Activated CD8-positive, alpha-beta T cell treated with anti-CD3 and anti-CD28 coated beads, Interleukin-2, amount 10 ng/mL, durations not matched to agents 7 days and 5 days (primary cell): ENCODE data around the gene CAPN14. TPM values are rescaled to one million over a fixed set of nuclear protein-coding genes. Genes with fewer than 3 reads are reported as not detected.
A peak's percentile ranks its signal among the peaks of the same experiment; 100 is the strongest.

Experiments used
- ATAC-seq: fragments of 150-1000 bp; cut with Tn5 transposase; one replicate; pipeline ENCODE4 v1.10.0; 2021; ENCODE audit warnings: moderate library complexity
- CTCF ChIA-PET: fragments of 350-600 bp; sonication (Branson Sonifier 250); formaldehyde crosslinking; loops from one replicate; lab custom pipeline; 2021; ENCODE audit warnings: antibody characterized with exemption; lab: Charles Lee
- POLR2A ChIA-PET: fragments of 350-600 bp; sonication (Branson Sonifier 250); formaldehyde crosslinking; loops from one replicate; lab custom pipeline; 2021; ENCODE audit warnings: antibody characterized with exemption; lab: Charles Lee
- DNase-seq: peaks from one replicate; pipeline ENCODE4 v3.0.0-alpha.2; 2020
- H3K27ac Mint-ChIP-seq: one replicate; pipeline ENCODE4 v1.8.0; 2021; ENCODE audit warnings: mild to moderate bottlenecking, mixed read lengths
- H3K27me3 Mint-ChIP-seq: one replicate; pipeline ENCODE4 v1.8.0; 2021; ENCODE audit warnings: low read depth, mixed read lengths
- H3K36me3 Mint-ChIP-seq: one replicate; pipeline ENCODE4 v1.8.0; 2021; ENCODE audit warnings: low read depth, mixed read lengths
- H3K4me1 Mint-ChIP-seq: one replicate; pipeline ENCODE4 v1.8.0; 2021; ENCODE audit warnings: low read depth, mixed read lengths
- H3K4me3 Mint-ChIP-seq: one replicate; pipeline ENCODE4 v1.8.0; 2021; ENCODE audit warnings: mild to moderate bottlenecking, mixed read lengths
- H3K9me3 Mint-ChIP-seq: one replicate; pipeline ENCODE4 v1.8.0; 2022; ENCODE audit warnings: mixed read lengths; ENCODE audit not compliant: insufficient read depth
- total RNA-seq, 2 experiments: library from RNA; stranded (reverse); gene quantifications; one replicate each; pipeline ENCODE4 v1.2.3, GENCODE V29; 2021

The CAPN14 gene
- total RNA-seq, 2 experiments from 2014 or later: not detected

DNA sequence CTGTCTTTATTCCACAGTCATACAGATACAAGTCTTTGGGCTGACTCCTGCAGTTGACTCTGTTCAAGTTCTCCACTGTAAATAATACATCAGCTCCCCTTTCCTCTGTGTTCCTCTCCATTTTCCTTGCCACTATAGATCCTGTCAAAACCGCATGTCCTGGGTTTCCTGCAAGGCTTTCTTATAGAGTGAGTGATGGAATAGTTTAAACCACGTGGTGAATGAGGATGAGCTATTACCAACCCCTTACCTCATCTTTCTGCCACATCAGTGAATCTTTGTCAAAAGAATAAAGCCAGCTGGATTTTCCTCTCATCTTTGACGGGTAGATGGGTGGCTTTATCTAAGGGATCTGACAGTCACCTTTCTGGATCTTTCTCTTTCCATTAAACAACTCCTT is 75.2 kb downstream of the CAPN14 start:
- no peak overlapping the region for H3K4me3 Mint-ChIP-seq
- CTCF ChIA-PET: interaction anchor here (1.2 kb wide), 1 partner anchor 15 kb away, joined by 4 read pairs; no protein-coding TSS in a partner anchor
- ATAC-seq (no peak), DNase-seq (no peak)
- H3K4me1 Mint-ChIP-seq: peaks cover 5% of the 10 kb centered on the region
- no peaks in the 10 kb centered on the region for H3K9me3 Mint-ChIP-seq
- H3K27me3 Mint-ChIP-seq: peaks cover 28% of the 10 kb centered on the region
- H3K27ac Mint-ChIP-seq: no peak overlapping the region
- no peaks in the 10 kb centered on the region for H3K36me3 Mint-ChIP-seq
- POLR2A ChIA-PET: no interaction called here

DNA sequence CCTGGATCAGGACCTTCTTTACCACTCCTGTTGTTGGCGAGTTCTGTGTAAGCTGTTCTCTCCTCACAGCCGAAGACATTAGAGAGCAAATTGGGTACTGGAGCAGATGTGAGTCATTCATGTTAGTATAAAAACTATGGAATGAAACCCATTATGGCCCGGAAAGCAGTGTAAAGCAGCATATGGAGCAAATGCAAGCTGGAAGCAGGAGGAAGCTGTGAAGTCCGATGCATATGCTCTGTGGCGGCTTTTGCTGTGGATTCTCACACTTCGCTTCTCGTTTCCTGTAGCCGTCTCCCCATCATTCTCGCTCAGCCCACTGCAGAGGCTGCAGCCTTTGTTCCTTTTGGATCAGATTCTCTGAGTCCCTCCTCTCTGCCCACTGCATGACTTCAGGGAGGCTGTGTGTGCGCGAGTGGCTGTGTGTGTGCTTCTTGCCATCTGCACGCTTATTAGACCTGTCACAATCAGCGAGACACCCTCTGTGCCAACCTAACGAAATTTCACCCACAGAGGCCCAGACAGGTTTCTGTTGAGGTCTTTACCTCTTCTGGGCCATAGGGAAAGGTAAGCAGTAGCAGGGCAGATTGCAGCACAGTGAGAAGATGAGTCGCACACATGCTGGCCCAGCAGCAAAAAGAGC is 75.8 kb downstream of the CAPN14 start:
- CTCF ChIA-PET: interaction anchor here (0.6 to 1.2 kb wide), 3 partner anchors 15 to 191 kb away, joined by 3 to 7 read pairs (median 4); no protein-coding TSS in a partner anchor
- no peak for DNase-seq
- H3K4me3 Mint-ChIP-seq: no peak overlapping the region
- no peaks in the 10 kb centered on the region for H3K9me3 Mint-ChIP-seq
- H3K27ac Mint-ChIP-seq: no peak overlapping the region
- peaks cover 33% of the 10 kb centered on the region for H3K27me3 Mint-ChIP-seq
- H3K36me3 Mint-ChIP-seq: no peaks in the 10 kb centered on the region
- peaks cover 10% of the 10 kb centered on the region for H3K4me1 Mint-ChIP-seq
- ATAC-seq: no peak
- POLR2A ChIA-PET: no interaction called here

DNA sequence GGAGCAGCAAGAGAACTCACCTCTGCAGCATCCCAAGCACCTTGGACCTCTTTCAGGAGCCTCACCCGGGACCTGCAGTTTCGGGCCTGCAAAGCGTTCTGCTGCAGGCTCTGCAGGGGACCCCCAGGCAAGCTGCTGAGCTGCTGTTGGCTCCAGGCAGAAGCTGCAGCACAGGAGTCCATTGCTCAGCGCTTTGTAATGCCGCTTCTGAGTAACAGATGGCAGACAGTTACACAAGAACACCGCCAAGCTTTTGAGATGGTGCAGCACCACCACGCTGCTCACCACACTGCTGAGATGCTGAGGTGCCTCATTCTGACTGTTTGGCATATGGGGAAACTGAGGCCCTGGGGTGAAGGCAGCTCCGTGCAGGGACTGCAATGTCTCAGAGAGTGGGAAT is 77.2 kb downstream of the CAPN14 start:
- H3K27me3 Mint-ChIP-seq: peaks cover 44% of the 10 kb centered on the region
- ChIA-PET POLR2A (no interaction called here), CTCF (interaction anchor here (0.7 to 0.9 kb wide), 2 partner anchors 195 to 428 kb away, joined by 3 read pairs; no protein-coding TSS in a partner anchor)
- H3K4me3 Mint-ChIP-seq: no peak overlapping the region
- no peaks in the 10 kb centered on the region for H3K36me3 Mint-ChIP-seq
- no peak for DNase-seq
- H3K9me3 Mint-ChIP-seq: no peaks in the 10 kb centered on the region
- no peak overlapping the region for H3K27ac Mint-ChIP-seq
- peaks cover 10% of the 10 kb centered on the region for H3K4me1 Mint-ChIP-seq
- no peak for ATAC-seq

DNA sequence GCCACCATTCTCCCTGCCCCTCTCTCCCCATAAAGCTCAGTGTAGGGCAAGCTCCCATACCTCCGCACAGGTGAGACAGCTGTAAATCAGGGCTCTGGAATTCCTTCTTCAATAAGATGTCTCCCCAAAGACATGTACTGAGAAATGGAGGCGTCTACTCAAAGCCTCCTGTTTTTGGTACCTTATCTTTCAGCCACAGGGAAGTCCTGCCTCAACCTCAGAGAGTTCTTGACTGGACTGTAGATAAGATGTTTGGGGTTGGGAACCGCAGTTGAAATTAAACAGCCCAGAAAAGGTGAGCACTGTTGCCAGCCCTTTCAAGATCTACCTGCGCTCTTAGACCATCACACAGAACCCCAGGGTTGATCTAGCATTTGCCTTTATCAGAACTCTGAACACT is 77.6 kb downstream of the CAPN14 start:
- H3K9me3 Mint-ChIP-seq: no peaks in the 10 kb centered on the region
- H3K4me3 Mint-ChIP-seq: no peak overlapping the region
- peaks cover 10% of the 10 kb centered on the region for H3K4me1 Mint-ChIP-seq
- H3K27me3 Mint-ChIP-seq: peaks cover 49% of the 10 kb centered on the region
- ChIA-PET CTCF (interaction anchor here (2.1 kb wide), 1 partner anchor 30 kb away, joined by 8 read pairs; no protein-coding TSS in a partner anchor), POLR2A (no interaction called here)
- DNase-seq (no peak), ATAC-seq (no peak)
- H3K36me3 Mint-ChIP-seq: no peaks in the 10 kb centered on the region
- no peak overlapping the region for H3K27ac Mint-ChIP-seq

DNA sequence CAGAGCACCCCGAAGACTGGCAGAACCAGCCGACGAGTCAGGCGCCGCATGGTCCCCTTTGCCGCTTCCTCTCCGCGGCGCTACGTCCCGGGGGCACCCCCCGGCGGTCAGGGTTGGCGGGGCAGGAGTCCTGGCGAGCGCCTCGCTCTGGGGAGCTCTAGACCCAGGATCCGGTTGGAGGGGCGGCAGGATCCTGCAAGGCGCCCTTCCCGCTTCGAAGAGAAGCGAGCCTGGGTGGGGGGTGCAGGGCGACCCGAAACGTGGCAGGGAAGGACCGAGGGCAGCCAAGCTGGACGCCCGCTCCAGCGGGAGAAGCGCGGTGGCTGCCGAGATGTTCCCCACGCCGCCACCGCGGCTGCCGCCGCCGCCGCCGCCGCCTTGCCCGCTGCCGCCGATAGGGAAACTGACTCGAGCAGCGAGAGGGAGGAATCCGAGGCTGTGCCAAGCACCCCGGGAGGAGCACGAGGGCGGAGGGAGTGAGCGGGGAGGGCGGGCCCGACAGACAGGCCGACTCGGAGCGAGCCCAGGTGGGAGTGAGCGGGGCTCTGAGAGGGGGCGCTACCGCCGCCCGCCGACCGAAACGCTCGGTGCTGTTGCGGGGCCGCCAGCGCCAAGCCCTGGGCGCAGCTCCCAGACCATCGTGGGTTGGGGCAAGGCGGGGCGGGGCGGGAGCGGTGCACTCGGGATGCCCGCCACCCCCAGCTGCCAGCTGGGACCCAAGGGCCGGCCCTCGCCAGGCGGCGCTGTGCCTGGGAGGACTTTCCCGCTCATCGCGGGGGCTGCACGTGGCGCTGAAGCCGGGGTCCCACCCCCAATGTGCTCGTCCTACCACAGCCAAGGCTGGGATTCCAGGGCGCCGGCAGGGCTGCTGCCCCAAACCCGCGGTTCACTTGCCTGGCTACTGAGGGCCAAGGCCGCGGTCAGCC is 79.0 kb downstream of the CAPN14 start, which contains the start of gene GALNT14:
Gene GALNT14 (minus strand): TSS at position 404 of the 926 bp plus-strand sequence. CDS start 354 bp downstream, at position 50.
- POLR2A ChIA-PET: no interaction called here

DNA sequence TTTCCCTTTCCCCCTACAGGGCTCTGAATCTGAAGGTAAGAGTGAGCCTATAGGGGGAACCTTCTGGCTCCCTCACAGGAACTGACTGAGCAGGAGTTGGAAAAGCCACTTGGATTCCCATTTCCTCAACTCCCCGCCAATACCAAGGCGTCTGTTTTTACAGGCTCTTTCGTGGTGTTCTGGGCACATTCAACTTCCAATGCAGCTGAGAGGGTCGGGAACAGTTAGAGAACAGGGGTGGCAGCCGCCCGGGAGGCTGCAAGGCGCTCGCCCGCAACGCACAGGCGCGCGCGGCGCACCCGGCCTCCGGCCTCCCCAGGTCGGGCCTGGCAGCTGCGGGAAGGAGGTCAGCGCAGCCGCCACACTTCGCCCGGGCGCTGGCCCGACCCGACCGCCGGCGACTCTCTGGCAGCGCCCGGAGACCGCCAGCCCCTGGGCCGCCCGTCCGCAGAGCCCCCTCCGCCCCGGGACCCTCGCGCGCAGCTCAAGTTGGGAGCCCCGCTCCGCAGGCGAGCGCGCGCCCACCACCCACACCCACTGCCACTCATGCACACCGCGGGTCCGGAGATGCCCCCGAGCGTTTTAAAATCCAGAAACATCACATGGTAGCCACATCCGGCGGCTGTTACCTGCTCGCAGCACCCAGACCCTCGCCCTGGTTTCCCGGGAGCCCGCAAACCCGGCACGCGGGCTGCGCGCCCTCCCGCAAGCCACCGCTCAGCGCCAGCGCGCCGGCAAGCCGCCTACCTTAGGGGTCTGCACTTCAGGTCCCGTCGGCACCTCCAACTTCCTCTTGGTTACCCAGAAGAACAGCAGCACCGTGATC is 79.9 kb downstream of the CAPN14 start:
- Mint-ChIP-seq H3K4me3 (peak overlapping the region; percentile 58), H3K4me1 (peaks cover 10% of the 10 kb centered on the region), H3K9me3 (no peaks in the 10 kb centered on the region), H3K27ac (no peak overlapping the region), H3K27me3 (peaks cover 48% of the 10 kb centered on the region), H3K36me3 (no peaks in the 10 kb centered on the region)
- DNase-seq (peak; percentile 24), ATAC-seq (peak; percentile 47)
- ChIA-PET POLR2A (no interaction called here), CTCF (interaction anchor here (0.8 to 2.1 kb wide), 5 partner anchors 12 to 426 kb away, joined by 3 to 8 read pairs (median 4); no protein-coding TSS in a partner anchor)

More for the DNA sequence above, 79.0 kb downstream of the CAPN14 start, which contains the start of gene GALNT14:
- DNase-seq: peak; percentile 52
- H3K36me3 Mint-ChIP-seq: no peaks in the 10 kb centered on the region
- peaks cover 50% of the 10 kb centered on the region for H3K27me3 Mint-ChIP-seq
- H3K27ac Mint-ChIP-seq: no peak within 1 kb of the TSS
- H3K4me3 Mint-ChIP-seq: peak within 1 kb of the TSS; percentile 58
- H3K4me1 Mint-ChIP-seq: peaks cover 10% of the 10 kb centered on the region
- H3K9me3 Mint-ChIP-seq: no peaks in the 10 kb centered on the region
- CTCF ChIA-PET: interaction anchor here (0.8 to 2.1 kb wide), 5 partner anchors 12 to 427 kb away, joined by 3 to 8 read pairs (median 4); no protein-coding TSS in a partner anchor
- ATAC-seq: peak; percentile 78

DNA sequence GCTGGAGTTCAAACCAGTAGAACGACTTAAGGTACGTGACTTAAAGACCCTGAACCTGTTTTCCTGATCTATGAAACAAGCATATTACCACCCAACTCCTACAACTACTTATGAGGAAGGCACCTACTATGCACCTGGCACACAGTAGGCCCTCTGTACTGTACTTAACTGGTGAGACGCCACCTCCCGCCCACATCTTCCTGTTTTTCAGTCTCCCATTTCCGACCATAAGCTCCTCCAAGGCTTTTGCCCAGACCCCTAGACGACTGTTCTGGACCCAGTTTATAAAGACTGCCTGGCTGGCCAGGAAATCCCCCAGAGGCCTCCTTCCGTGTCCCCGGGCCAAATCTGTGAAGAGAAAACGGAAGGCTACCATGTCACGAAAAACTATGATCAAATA is 80.6 kb downstream of the CAPN14 start:
- ChIA-PET CTCF (no interaction called here), POLR2A (no interaction called here)
- no peaks in the 10 kb centered on the region for H3K9me3 Mint-ChIP-seq
- ATAC-seq: no peak
- peaks cover 45% of the 10 kb centered on the region for H3K27me3 Mint-ChIP-seq
- H3K4me1 Mint-ChIP-seq: peaks cover 10% of the 10 kb centered on the region
- H3K36me3 Mint-ChIP-seq: no peaks in the 10 kb centered on the region
- no peak overlapping the region for H3K27ac Mint-ChIP-seq
- no peak for DNase-seq
- no peak overlapping the region for H3K4me3 Mint-ChIP-seq

DNA sequence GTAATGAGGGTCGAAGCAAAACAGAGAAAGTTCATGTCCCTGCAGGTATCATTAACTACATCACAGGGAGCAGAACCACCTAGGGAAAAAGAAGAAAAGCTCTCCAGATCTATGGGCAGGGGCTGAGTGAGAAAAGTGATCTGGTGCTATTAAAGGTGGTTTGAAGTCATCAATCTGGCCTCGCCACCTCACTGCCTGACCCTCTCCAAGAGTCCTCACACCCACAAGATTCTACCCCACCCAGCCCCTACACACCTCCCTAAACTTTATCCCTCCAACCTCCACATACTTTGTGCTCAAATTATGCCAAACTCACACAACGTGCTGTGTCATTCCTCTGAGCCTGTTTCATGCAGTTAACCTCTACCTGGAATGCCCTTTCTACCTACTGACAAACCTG is 81.3 kb downstream of the CAPN14 start:
- no peak overlapping the region for H3K27ac Mint-ChIP-seq
- no peak for ATAC-seq
- peaks cover 43% of the 10 kb centered on the region for H3K27me3 Mint-ChIP-seq

DNA sequence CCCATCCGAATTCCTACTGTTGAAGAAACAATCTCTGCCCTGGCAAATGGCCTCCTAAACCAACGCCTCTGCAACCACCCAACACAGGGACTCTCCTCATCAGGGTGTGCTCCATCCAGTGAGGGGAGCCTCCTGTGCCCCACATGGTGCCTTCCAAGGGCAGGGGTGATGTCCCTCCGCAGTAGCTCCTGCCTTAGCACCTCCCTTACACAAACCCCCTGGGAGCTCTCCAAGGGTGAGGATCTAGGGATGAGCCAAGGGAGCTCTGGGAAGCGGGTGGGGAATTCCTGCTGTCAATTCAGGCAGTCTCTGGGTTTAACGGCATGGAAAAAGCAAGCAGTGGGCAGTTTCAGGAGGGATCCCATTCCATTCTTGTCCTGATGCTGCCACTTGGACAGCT is 82.8 kb downstream of the CAPN14 start:
- no peaks in the 10 kb centered on the region for H3K9me3 Mint-ChIP-seq
- H3K4me1 Mint-ChIP-seq: peaks cover 10% of the 10 kb centered on the region
- DNase-seq: no peak
- H3K4me3 Mint-ChIP-seq: no peak overlapping the region
- ChIA-PET CTCF (no interaction called here), POLR2A (no interaction called here)
- peaks cover 41% of the 10 kb centered on the region for H3K27me3 Mint-ChIP-seq
- no peak overlapping the region for H3K27ac Mint-ChIP-seq
- H3K36me3 Mint-ChIP-seq: no peaks in the 10 kb centered on the region
- no peak for ATAC-seq

More for the DNA sequence above, 81.3 kb downstream of the CAPN14 start:
- CTCF ChIA-PET: no interaction called here
- POLR2A ChIA-PET: no interaction called here
- H3K4me3 Mint-ChIP-seq: no peak overlapping the region
- no peaks in the 10 kb centered on the region for H3K36me3 Mint-ChIP-seq
- peaks cover 10% of the 10 kb centered on the region for H3K4me1 Mint-ChIP-seq
- DNase-seq: no peak
- H3K9me3 Mint-ChIP-seq: no peaks in the 10 kb centered on the region

DNA sequence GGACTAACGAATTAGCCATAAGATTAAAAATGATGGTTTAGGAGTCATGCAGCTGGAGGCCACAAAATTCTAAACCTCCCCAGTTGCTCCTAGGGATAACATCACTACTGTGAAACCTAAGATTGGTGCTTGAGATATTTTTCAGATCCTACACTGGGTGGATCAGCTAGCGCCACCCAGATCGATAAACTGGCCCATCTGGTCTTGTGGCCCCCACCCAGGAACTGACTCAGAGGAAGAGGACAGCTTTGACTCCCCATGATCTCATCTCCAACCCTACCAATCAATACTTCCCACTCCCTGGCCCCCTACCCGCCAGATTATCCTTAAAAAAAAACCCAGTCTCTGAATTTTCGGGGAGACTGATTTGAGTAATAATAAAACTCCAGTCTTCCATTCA is 84.5 kb downstream of the CAPN14 start:
- DNase-seq: no peak
- Mint-ChIP-seq H3K36me3 (no peaks in the 10 kb centered on the region), H3K27ac (no peak overlapping the region), H3K4me1 (peaks cover 9% of the 10 kb centered on the region), H3K4me3 (no peak overlapping the region), H3K9me3 (no peaks in the 10 kb centered on the region), H3K27me3 (peaks cover 35% of the 10 kb centered on the region)
- ChIA-PET POLR2A (no interaction called here), CTCF (no interaction called here)
- ATAC-seq: no peak

DNA sequence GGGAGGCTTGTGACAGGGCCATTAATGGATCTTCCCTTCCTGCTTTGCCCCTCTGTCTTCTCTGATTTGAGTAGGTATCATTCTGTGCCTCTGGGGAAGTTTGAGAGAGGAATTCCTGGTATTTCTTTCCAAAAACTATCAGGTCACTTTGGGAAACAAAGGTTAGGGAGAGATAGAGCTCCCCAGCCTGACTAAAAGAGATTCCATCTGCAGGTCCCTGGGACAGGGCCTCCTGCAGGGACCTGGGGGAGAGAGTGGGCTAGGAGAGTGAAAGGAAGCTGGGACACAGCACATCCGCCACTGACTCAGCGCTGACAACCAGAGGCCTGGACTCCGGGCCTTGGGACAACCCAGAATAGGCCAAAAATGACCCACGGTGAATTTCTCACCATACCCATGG is 85.4 kb downstream of the CAPN14 start:
- DNase-seq: no peak
- ChIA-PET CTCF (no interaction called here), POLR2A (no interaction called here)
- Mint-ChIP-seq H3K27ac (no peak overlapping the region), H3K4me1 (peaks cover 3% of the 10 kb centered on the region), H3K27me3 (peaks cover 30% of the 10 kb centered on the region), H3K4me3 (no peak overlapping the region), H3K36me3 (no peaks in the 10 kb centered on the region), H3K9me3 (no peaks in the 10 kb centered on the region)
- no peak for ATAC-seq
